Measurements from ENCODE around the gene PREB. TPM values are rescaled to one million over a fixed set of nuclear protein-coding genes. Genes with fewer than 3 reads are reported as not detected.

The PREB gene
- total and polyA plus RNA-seq, 2 of the 13 experiments (the other 11 are each of a cell fraction or from before 2014, with no cell fraction given): 112 to 192 TPM

GRCh38 chr2:27093430-27094352 lies 40.7 kb downstream of the PREB start (continued):
- TF ChIP-seq PBX3 (CRISPR knock-in tag; IDR thresholded peaks at IDR 0.05; ENCODE audit: borderline replicate concordance): no peak
- TF ChIP-seq MYC (CRISPR knock-in tag; IDR thresholded peaks at IDR 0.05; ENCODE audit: borderline replicate concordance): 0 out of 2 replicates have a peak, but pooled peaks have one; percentile 79
- TF ChIP-seq ETV5 (CRISPR knock-in tag; IDR thresholded peaks at IDR 0.05; ENCODE audit: borderline replicate concordance): peak; percentile 72; the same call in 1 of the 2 replicates
- no peak for TF ChIP-seq KDM1A (CRISPR knock-in tag; IDR thresholded peaks at IDR 0.05)
- no peak for TF ChIP-seq HOXA7 (CRISPR knock-in tag; IDR thresholded peaks at IDR 0.05)
- TF ChIP-seq MTERF4 (CRISPR knock-in tag; IDR thresholded peaks at IDR 0.05): peak; percentile 26; the same call in 1 of the 2 replicates
- no peak for TF ChIP-seq RAD51 (IDR thresholded peaks at IDR 0.05; ENCODE audit: borderline replicate concordance)
- TF ChIP-seq NCOA1 (CRISPR knock-in tag; IDR thresholded peaks at IDR 0.05): 0 out of 2 replicates have a peak, but pooled peaks have one; percentile 21
- no peak; the same call in 1 of the 2 replicates for TF ChIP-seq ZBED4 (CRISPR knock-in tag; IDR thresholded peaks at IDR 0.05; ENCODE audit: borderline replicate concordance)
- no peak for TF ChIP-seq NFIB (CRISPR knock-in tag; IDR thresholded peaks at IDR 0.05; ENCODE audit: borderline replicate concordance)
- no peak for TF ChIP-seq ZNF773 (CRISPR knock-in tag; IDR thresholded peaks at IDR 0.05; ENCODE audit: borderline replicate concordance)
- peak; percentile 76; the same call in 1 of the 2 replicates for TF ChIP-seq KAT7 (CRISPR knock-in tag; IDR thresholded peaks at IDR 0.05; ENCODE audit: borderline replicate concordance)
- peak; percentile 91; the same call in 1 of the 2 replicates for TF ChIP-seq TFAP4 (IDR thresholded peaks at IDR 0.05; ENCODE audit: borderline replicate concordance, low read depth)
- TF ChIP-seq RNF219 (CRISPR knock-in tag; IDR thresholded peaks at IDR 0.05): no peak
- TF ChIP-seq KDM5B (CRISPR knock-in tag; IDR thresholded peaks at IDR 0.05; ENCODE audit: borderline replicate concordance): no peak; the same call in 1 of the 2 replicates
- TF ChIP-seq ZNF124 (CRISPR knock-in tag; IDR thresholded peaks at IDR 0.05): peak; percentile 62; the same call in 1 of the 2 replicates
- TF ChIP-seq CBFB (CRISPR knock-in tag; IDR thresholded peaks at IDR 0.05): no peak; the same call in 1 of the 2 replicates
- no peak for TF ChIP-seq ATF7 (IDR thresholded peaks at IDR 0.05)
- 0 out of 2 replicates have a peak, but pooled peaks have one; percentile 47 for TF ChIP-seq ATF7 (CRISPR knock-in tag; IDR thresholded peaks at IDR 0.05)

Data from HepG2 (cell line).